Stimulated activated naive B cell treated with anti-CD40 and anti-IgM and Interleukin-4, amounts not matched to agents 10 μg/mL and 1 μg/mL and 100 μg/mL, for 72 hours (primary cell): Measurements from ENCODE around the gene FEM1A.
"Not testable (repeated sequence)": the region's sequence is repeated elsewhere in the genome, so short reads cannot be mapped to it uniquely, and the experiment has no call there.

Experiments used
- ATAC-seq, 2 donors: fragments of 150-1000 bp; cut with Tn5 transposase; replicated peaks; 2 replicates each; pipeline ENCODE4 v1.10.0; 2021; ENCODE audit warnings: moderate library complexity in 1 of 2
- DNase-seq: peaks from one replicate; pipeline ENCODE4 v3.0.0; 2021
- H3K27ac Mint-ChIP-seq: one replicate; pipeline ENCODE4 v1.8.0; 2022; ENCODE audit warnings: mild to moderate bottlenecking, mixed read lengths
- H3K27me3 Mint-ChIP-seq, 2 donors: one replicate each; pipeline ENCODE4 v1.8.0; 2022; ENCODE audit warnings: mixed read lengths in 2 of 2
- H3K36me3 Mint-ChIP-seq, 2 donors: one replicate each; pipeline ENCODE4 v1.8.0; 2022; ENCODE audit warnings: mixed read lengths in 2 of 2, mild to moderate bottlenecking in 1 of 2
- H3K4me1 Mint-ChIP-seq, 2 donors: one replicate each; pipeline ENCODE4 v1.8.0; 2022; ENCODE audit warnings: mixed read lengths in 2 of 2, mild to moderate bottlenecking in 1 of 2
- H3K4me3 Mint-ChIP-seq, 2 donors: one replicate each; pipeline ENCODE4 v1.8.0; 2022; ENCODE audit warnings: mild to moderate bottlenecking in 2 of 2, mixed read lengths in 2 of 2, moderate library complexity in 1 of 2
- H3K9me3 Mint-ChIP-seq, 2 donors: one replicate each; pipeline ENCODE4 v1.8.0; 2022; ENCODE audit warnings: mixed read lengths in 2 of 2, mild to moderate bottlenecking in 1 of 2

FEM1A gene

GRCh38 chr19:4759388-4760284 lies 31.9 kb upstream of the FEM1A start:
- no peaks in the 10 kb centered on the region for H3K36me3 Mint-ChIP-seq
- H3K27me3 Mint-ChIP-seq: peaks cover 39 to 52% of the 10 kb centered on the region in 2 donors
- ATAC-seq: peak; percentile 96 to 97
- peak; percentile 80 for DNase-seq
- peaks cover 4 to 5% of the 10 kb centered on the region in 2 donors for H3K4me1 Mint-ChIP-seq
- H3K4me3 Mint-ChIP-seq: peak overlapping the region; percentile 50 to 62
- no peak overlapping the region for H3K27ac Mint-ChIP-seq
- no peaks in the 10 kb centered on the region for H3K9me3 Mint-ChIP-seq

GRCh38 chr19:4760285-4760650 lies 31.3 kb upstream of the FEM1A start:
- peak overlapping the region in 1 of 2 donors; percentile 62 for H3K4me3 Mint-ChIP-seq
- DNase-seq: no peak
- no peak overlapping the region for H3K27ac Mint-ChIP-seq
- H3K27me3 Mint-ChIP-seq: peaks cover 45 to 59% of the 10 kb centered on the region in 2 donors
- no peaks in the 10 kb centered on the region for H3K9me3 Mint-ChIP-seq
- peaks cover 4 to 5% of the 10 kb centered on the region in 2 donors for H3K4me1 Mint-ChIP-seq
- H3K36me3 Mint-ChIP-seq: no peaks in the 10 kb centered on the region
- no peak for ATAC-seq

GRCh38 chr19:4763021-4763420 lies 28.5 kb upstream of the FEM1A start:
- ATAC-seq: no peak
- H3K9me3 Mint-ChIP-seq: no peaks in the 10 kb centered on the region
- H3K4me1 Mint-ChIP-seq: peaks cover 4 to 5% of the 10 kb centered on the region in 2 donors
- H3K27ac Mint-ChIP-seq: no peak overlapping the region
- peaks cover 54 to 66% of the 10 kb centered on the region in 2 donors for H3K27me3 Mint-ChIP-seq
- no peak overlapping the region for H3K4me3 Mint-ChIP-seq
- H3K36me3 Mint-ChIP-seq: no peaks in the 10 kb centered on the region
- no peak for DNase-seq

- DNase-seq (no peak), ATAC-seq (no peak)
- no peak overlapping the region for H3K27ac Mint-ChIP-seq
- no peaks in the 10 kb centered on the region for H3K36me3 Mint-ChIP-seq
- peaks cover 3 to 8% of the 10 kb centered on the region in 2 donors for H3K4me1 Mint-ChIP-seq
- H3K4me3 Mint-ChIP-seq: no peak overlapping the region
- peaks cover 57 to 72% of the 10 kb centered on the region in 2 donors for H3K27me3 Mint-ChIP-seq
- H3K9me3 Mint-ChIP-seq: no peaks in the 10 kb centered on the region
Measured at GRCh38 chr19:4764393-4764660, 27.2 kb upstream of the FEM1A start.

- peaks cover 48 to 57% of the 10 kb centered on the region in 2 donors for H3K27me3 Mint-ChIP-seq
- H3K4me3 Mint-ChIP-seq: no peak overlapping the region
- peaks cover 0 to 1% of the 10 kb centered on the region in 2 donors for H3K9me3 Mint-ChIP-seq
- H3K27ac Mint-ChIP-seq: no peak overlapping the region
- DNase-seq: peak; percentile 56
- peaks cover 6 to 17% of the 10 kb centered on the region in 2 donors for H3K4me1 Mint-ChIP-seq
- H3K36me3 Mint-ChIP-seq: no peaks in the 10 kb centered on the region
- ATAC-seq: peak; percentile 53 to 56
Measured at GRCh38 chr19:4768934-4769777, 22.4 kb upstream of the FEM1A start.

GRCh38 chr19:4772566-4772965 lies 19.0 kb upstream of the FEM1A start:
- H3K27ac Mint-ChIP-seq: no peak overlapping the region
- H3K36me3 Mint-ChIP-seq: no peaks in the 10 kb centered on the region
- peaks cover 6 to 21% of the 10 kb centered on the region in 2 donors for H3K4me1 Mint-ChIP-seq
- ATAC-seq: no peak
- H3K4me3 Mint-ChIP-seq: no peak overlapping the region
- peaks cover 42 to 49% of the 10 kb centered on the region in 2 donors for H3K27me3 Mint-ChIP-seq
- H3K9me3 Mint-ChIP-seq: peaks cover 0 to 1% of the 10 kb centered on the region in 2 donors
- DNase-seq: no peak

- peaks cover 36 to 43% of the 10 kb centered on the region in 2 donors for H3K27me3 Mint-ChIP-seq
- no peak for ATAC-seq
- H3K9me3 Mint-ChIP-seq: peaks cover 0 to 2% of the 10 kb centered on the region in 2 donors
- peaks cover 0 to under 1% of the 10 kb centered on the region in 2 donors for H3K36me3 Mint-ChIP-seq
- peaks cover 6 to 21% of the 10 kb centered on the region in 2 donors for H3K4me1 Mint-ChIP-seq
- no peak for DNase-seq
- H3K4me3 Mint-ChIP-seq: no peak overlapping the region
- H3K27ac Mint-ChIP-seq: no peak overlapping the region
Measured at GRCh38 chr19:4773047-4773640, 18.4 kb upstream of the FEM1A start.

- ATAC-seq: peak; percentile 48 to 56
- no peak overlapping the region for H3K27ac Mint-ChIP-seq
- H3K36me3 Mint-ChIP-seq: peaks cover 0 to 2% of the 10 kb centered on the region in 2 donors
- H3K4me3 Mint-ChIP-seq: no peak overlapping the region
- DNase-seq: no peak
- peaks cover 6 to 20% of the 10 kb centered on the region in 2 donors for H3K4me1 Mint-ChIP-seq
- peaks cover 0 to 3% of the 10 kb centered on the region in 2 donors for H3K9me3 Mint-ChIP-seq
- peaks cover 34 to 39% of the 10 kb centered on the region in 2 donors for H3K27me3 Mint-ChIP-seq
Measured at GRCh38 chr19:4774136-4774535, 17.4 kb upstream of the FEM1A start.

GRCh38 chr19:4775627-4776152 lies 15.8 kb upstream of the FEM1A start:
- DNase-seq (no peak), ATAC-seq (no peak)
- Mint-ChIP-seq H3K4me1 (peaks cover 6 to 14% of the 10 kb centered on the region in 2 donors), H3K27ac (no peak overlapping the region), H3K27me3 (peaks cover 34 to 39% of the 10 kb centered on the region in 2 donors), H3K36me3 (peaks cover 0 to 2% of the 10 kb centered on the region in 2 donors), H3K9me3 (peaks cover 0 to 1% of the 10 kb centered on the region in 2 donors), H3K4me3 (no peak overlapping the region)

- Mint-ChIP-seq H3K27ac (no peak overlapping the region), H3K4me1 (peaks cover 6 to 14% of the 10 kb centered on the region in 2 donors), H3K36me3 (peaks cover 2% of the 10 kb centered on the region in 2 donors), H3K9me3 (peaks cover 0 to 1% of the 10 kb centered on the region in 2 donors), H3K4me3 (no peak overlapping the region), H3K27me3 (peaks cover 37 to 39% of the 10 kb centered on the region in 2 donors)
- DNase-seq (no peak), ATAC-seq (no peak)
Measured at GRCh38 chr19:4776436-4777211, 14.9 kb upstream of the FEM1A start.

- Mint-ChIP-seq H3K27ac (peak overlapping the region; percentile 66), H3K27me3 (peaks cover 25 to 26% of the 10 kb centered on the region in 2 donors), H3K4me1 (peaks cover 5 to 11% of the 10 kb centered on the region in 2 donors)
- H3K9me3 Mint-ChIP-seq, H3K4me3 Mint-ChIP-seq, DNase-seq, ATAC-seq, H3K36me3 Mint-ChIP-seq: not testable (repeated sequence)
Measured at GRCh38 chr19:4778124-4778523, 13.4 kb upstream of the FEM1A start.

- Mint-ChIP-seq H3K4me3 (no peak overlapping the region), H3K27me3 (peaks cover 8 to 14% of the 10 kb centered on the region in 2 donors), H3K36me3 (peaks cover 2 to 3% of the 10 kb centered on the region in 2 donors), H3K9me3 (peaks cover 0 to 1% of the 10 kb centered on the region in 2 donors), H3K27ac (no peak overlapping the region), H3K4me1 (no peaks in the 10 kb centered on the region)
- no peak for DNase-seq
- ATAC-seq: no peak
Measured at GRCh38 chr19:4780860-4781259, 10.7 kb upstream of the FEM1A start.

- Mint-ChIP-seq H3K27me3 (peaks cover 7 to 14% of the 10 kb centered on the region in 2 donors), H3K9me3 (peaks cover 0 to 1% of the 10 kb centered on the region in 2 donors), H3K27ac (no peak overlapping the region), H3K4me3 (no peak overlapping the region), H3K4me1 (no peaks in the 10 kb centered on the region), H3K36me3 (peaks cover 2 to 3% of the 10 kb centered on the region in 2 donors)
- no peak for DNase-seq
- no peak for ATAC-seq
Measured at GRCh38 chr19:4781801-4782200, 9.7 kb upstream of the FEM1A start.
